ENCODE measurements around the gene CD8A.

DNA sequence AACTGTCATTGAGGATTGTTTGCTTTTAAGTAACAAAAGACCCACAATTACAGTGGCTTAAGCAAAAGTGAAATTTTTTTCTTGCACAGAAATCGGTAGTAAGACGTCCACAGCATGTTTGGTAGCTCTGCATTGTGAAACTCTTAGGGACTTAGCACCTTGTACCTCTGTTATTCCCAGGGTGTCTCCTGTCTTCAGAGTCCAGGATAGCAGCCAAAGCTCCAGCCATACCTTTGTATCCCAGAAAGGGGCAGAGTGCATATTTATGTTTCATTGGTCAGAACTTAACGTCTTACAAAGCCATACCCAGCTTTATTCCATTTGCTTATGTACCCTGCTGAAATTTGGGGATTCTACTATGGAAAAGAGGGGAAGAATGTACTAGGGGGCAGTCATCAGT lies 37.8 kb downstream of the CD8A start:
- TF ChIP-seq POLR2AphosphoS5 (IDR thresholded peaks at IDR 0.05; ENCODE audit: low read depth, low read length): no peak
- no peak for TF ChIP-seq POLR2A (IDR thresholded peaks at IDR 0.05; ENCODE audit: low read depth, low read length)
- TF ChIP-seq TAF1 (IDR thresholded peaks at IDR 0.05; ENCODE audit: borderline replicate concordance, low read depth, low read length): no peak

Data from GM12892 (cell line).